Measurements from ENCODE around the gene PARD3. TPM values are rescaled to one million over a fixed set of nuclear protein-coding genes. Genes with fewer than 3 reads are reported as not detected.
"Not testable (repeated sequence)": the region's sequence is repeated elsewhere in the genome, so short reads cannot be mapped to it uniquely, and the experiment has no call there.

The PARD3 gene
- total RNA-seq, 1 experiment from 2014 or later, result 51.8 TPM

GRCh38 chr10:34356463-34356862 lies 458.6 kb downstream of the PARD3 start:
- Mint-ChIP-seq H3K36me3 (peaks cover 39% of the 10 kb centered on the region), H3K9me3 (0 out of 2 replicates have a peak, but pooled peaks cover 7% of the 10 kb centered on the region), H3K27ac (no peak overlapping the region), H3K4me3 (no peak overlapping the region), H3K4me1 (no peaks in the 10 kb centered on the region), H3K27me3 (ENCODE audit: low read depth) (no peaks in the 10 kb centered on the region)
- TF ChIP-seq ESRRA (CRISPR knock-in tag; IDR thresholded peaks at IDR 0.05; ENCODE audit: borderline replicate concordance) (no peak), CTCF (IDR thresholded peaks at IDR 0.05) (no peak), ATF6 (CRISPR knock-in tag; IDR thresholded peaks at IDR 0.05) (no peak)
- DNase-seq (ENCODE audit: low spot score), result no peak
- ChIA-PET POLR2A (no interaction called here), CTCF (interaction anchor here (0.7 kb wide), 1 partner anchor 27 kb away, joined by 3 read pairs; no protein-coding TSS in a partner anchor)
- no peak for ATAC-seq

- H3K4me1 Mint-ChIP-seq; H3K9me3 Mint-ChIP-seq; H3K4me3 Mint-ChIP-seq; ATAC-seq; POLR2A ChIA-PET; H3K27me3 Mint-ChIP-seq (ENCODE audit: low read depth); CTCF ChIA-PET; H3K27ac Mint-ChIP-seq; DNase-seq (ENCODE audit: low spot score): not testable (repeated sequence)
- H3K36me3 Mint-ChIP-seq, result peaks cover 43% of the 10 kb centered on the region
These were observed 461.6 kb downstream of the PARD3 start for GRCh38 chr10:34353530-34353929.

- POLR2A ChIA-PET; H3K4me3 Mint-ChIP-seq; H3K4me1 Mint-ChIP-seq; H3K27me3 Mint-ChIP-seq (ENCODE audit: low read depth); CTCF ChIA-PET; DNase-seq (ENCODE audit: low spot score); H3K9me3 Mint-ChIP-seq; H3K27ac Mint-ChIP-seq; ATAC-seq: not testable (repeated sequence)
- peaks cover 41% of the 10 kb centered on the region for H3K36me3 Mint-ChIP-seq
These were observed 462.4 kb downstream of the PARD3 start for GRCh38 chr10:34352599-34353204.

- no peak for ATAC-seq
- no peaks in the 10 kb centered on the region for H3K27me3 Mint-ChIP-seq (ENCODE audit: low read depth)
- ChIA-PET POLR2A (no interaction called here), CTCF (interaction anchor here (0.6 kb wide), 1 partner anchor 16 kb away, joined by 3 read pairs; no protein-coding TSS in a partner anchor)
- no peak for DNase-seq (ENCODE audit: low spot score)
- peaks cover 41% of the 10 kb centered on the region for H3K36me3 Mint-ChIP-seq
- peak overlapping the region; percentile 60 for H3K27ac Mint-ChIP-seq
- 0 out of 2 replicates have a peak, but pooled peaks cover 7% of the 10 kb centered on the region for H3K9me3 Mint-ChIP-seq
- no peak for TF ChIP-seq KAT7 (CRISPR knock-in tag; IDR thresholded peaks at IDR 0.05; ENCODE audit: borderline replicate concordance)
- TF ChIP-seq E2F4 (CRISPR knock-in tag; IDR thresholded peaks at IDR 0.05; ENCODE audit: borderline replicate concordance, low read depth), result no peak
- H3K4me1 Mint-ChIP-seq, result peaks cover 8% of the 10 kb centered on the region
- no peak overlapping the region for H3K4me3 Mint-ChIP-seq
These were observed 463.9 kb downstream of the PARD3 start for GRCh38 chr10:34351161-34351560.

GRCh38 chr10:34348917-34349485 lies 466.1 kb downstream of the PARD3 start:
- DNase-seq (ENCODE audit: low spot score), result no peak
- H3K36me3 Mint-ChIP-seq, result peaks cover 33% of the 10 kb centered on the region
- H3K4me3 Mint-ChIP-seq, result no peak overlapping the region
- POLR2A ChIA-PET, result no interaction called here
- H3K27ac Mint-ChIP-seq, result no peak overlapping the region
- no peaks in the 10 kb centered on the region for H3K27me3 Mint-ChIP-seq (ENCODE audit: low read depth)
- CTCF ChIA-PET, result no interaction called here
- H3K9me3 Mint-ChIP-seq, result no peaks in the 10 kb centered on the region
- no peak for ATAC-seq
- H3K4me1 Mint-ChIP-seq, result peaks cover 20% of the 10 kb centered on the region
- no peak for TF ChIP-seq MLX (CRISPR knock-in tag; IDR thresholded peaks at IDR 0.05)
- TF ChIP-seq USF2 (CRISPR knock-in tag; IDR thresholded peaks at IDR 0.05), result no peak
- TF ChIP-seq STAT6 (CRISPR knock-in tag; conservative IDR thresholded peaks at IDR 0.05; ENCODE audit: low read depth), result no peak
- TF ChIP-seq FOXK1 (CRISPR knock-in tag; IDR thresholded peaks at IDR 0.05), result no peak
- TF ChIP-seq TEAD1 (CRISPR knock-in tag; IDR thresholded peaks at IDR 0.05), result no peak
- TF ChIP-seq NR1H2 (CRISPR knock-in tag; IDR thresholded peaks at IDR 0.05), result no peak
- TF ChIP-seq ZNF219 (CRISPR knock-in tag; IDR thresholded peaks at IDR 0.05; ENCODE audit: borderline replicate concordance), result no peak
- TF ChIP-seq CREM (CRISPR knock-in tag; IDR thresholded peaks at IDR 0.05), result no peak
- TF ChIP-seq RELA (CRISPR knock-in tag; IDR thresholded peaks at IDR 0.05; ENCODE audit: borderline replicate concordance), result no peak
